ENCODE results near the gene TRA2A. TPM values are rescaled to one million over a fixed set of nuclear protein-coding genes. Genes with fewer than 3 reads are reported as not detected.

The TRA2A gene
- total and polyA plus RNA-seq, 2 donors (not counting 1 experiment from before 2014, with no cell fraction given) = 30.4 to 57.9 TPM

GRCh38 chr7:23538301-23538700 is 6.5 kb upstream of the TRA2A start:
- no peak overlapping the region for H3K9ac ChIP-seq (ENCODE audit: insufficient read depth, low read length)
- no peak overlapping the region for H2AFZ ChIP-seq (ENCODE audit: low read length)
- TF ChIP-seq CTCF (conservative IDR thresholded peaks at IDR 0.05 in 1 of 2, IDR thresholded peaks at IDR 0.05 in 1 of 2; ENCODE audit: low read depth in 1 of 2, low read length in 2 of 2) = no peak
- DNase-seq (ENCODE audit: low read depth in 2 of 2) = no peak
- no peaks in the 10 kb centered on the region for H3K9me3 ChIP-seq (ENCODE audit: control insufficient read depth, insufficient read depth, low read depth, low read length)
- no peaks in the 10 kb centered on the region for H3K79me2 ChIP-seq (ENCODE audit: control insufficient read depth, insufficient read depth, low read length)
- H3K4me2 ChIP-seq (ENCODE audit: extremely low read depth, insufficient read depth, low read length) = no peak overlapping the region
- H3K27me3 ChIP-seq (ENCODE audit: control insufficient read depth, insufficient read depth, low read length) = no peaks in the 10 kb centered on the region
- H3K4me1 ChIP-seq (ENCODE audit: control insufficient read depth, extremely low read depth, insufficient read depth, low read length) = no peaks in the 10 kb centered on the region
- no peak overlapping the region for H3K27ac ChIP-seq (ENCODE audit: insufficient read depth, low read length)
- no peak overlapping the region for H3K4me3 ChIP-seq (replicated peaks in 1 of 4; ENCODE audit: control extremely low read depth in 1 of 4, insufficient read depth in 1 of 4, low read depth in 3 of 4, low read length in 4 of 4)
- H4K20me1 ChIP-seq (ENCODE audit: control insufficient read depth, extremely low read depth, insufficient read depth, low read length) = no peaks in the 10 kb centered on the region
- no peaks in the 10 kb centered on the region for H3K36me3 ChIP-seq (ENCODE audit: control insufficient read depth, insufficient read depth, low read length)

GRCh38 chr7:23533238-23533604 is 1.4 kb upstream of the TRA2A start:
- H3K36me3 ChIP-seq (ENCODE audit: control insufficient read depth, insufficient read depth, low read length) = no peaks in the 10 kb centered on the region
- no peak overlapping the region for H2AFZ ChIP-seq (ENCODE audit: low read length)
- no peak overlapping the region for H3K27ac ChIP-seq (ENCODE audit: insufficient read depth, low read length)

GRCh38 chr7:23532490-23533237 is 883 bp upstream of the TRA2A start:
- no peak for DNase-seq (ENCODE audit: low read depth in 2 of 2)
- Histone ChIP-seq H3K27me3 (ENCODE audit: control insufficient read depth, insufficient read depth, low read length) (no peaks in the 10 kb centered on the region), H3K4me3 (replicated peaks in 1 of 4; ENCODE audit: control extremely low read depth in 1 of 4, insufficient read depth in 1 of 4, low read depth in 3 of 4, low read length in 4 of 4) (peak overlapping the region in 1 of 4 experiments; percentile 89), H3K9me3 (ENCODE audit: control insufficient read depth, insufficient read depth, low read depth, low read length) (no peaks in the 10 kb centered on the region), H3K9ac (ENCODE audit: insufficient read depth, low read length) (no peak overlapping the region), H3K4me1 (ENCODE audit: control insufficient read depth, extremely low read depth, insufficient read depth, low read length) (no peaks in the 10 kb centered on the region), H3K36me3 (ENCODE audit: control insufficient read depth, insufficient read depth, low read length) (no peaks in the 10 kb centered on the region), H3K27ac (ENCODE audit: insufficient read depth, low read length) (peak overlapping the region; percentile 100), H4K20me1 (ENCODE audit: control insufficient read depth, extremely low read depth, insufficient read depth, low read length) (peaks cover 2% of the 10 kb centered on the region), H2AFZ (ENCODE audit: low read length) (peak overlapping the region; percentile 92), H3K79me2 (ENCODE audit: control insufficient read depth, insufficient read depth, low read length) (peaks cover 40% of the 10 kb centered on the region), H3K4me2 (ENCODE audit: extremely low read depth, insufficient read depth, low read length) (no peak overlapping the region)
- TF ChIP-seq EZH2 (IDR thresholded peaks at IDR 0.05; ENCODE audit: low read length, missing control alignments) (no peak), CTCF (conservative IDR thresholded peaks at IDR 0.05 in 1 of 2, IDR thresholded peaks at IDR 0.05 in 1 of 2; ENCODE audit: low read depth in 1 of 2, low read length in 2 of 2) (no peak)

More at GRCh38 chr7:23533238-23533604, 1.4 kb upstream of the TRA2A start:
- H3K4me3 ChIP-seq (replicated peaks in 1 of 4; ENCODE audit: control extremely low read depth in 1 of 4, insufficient read depth in 1 of 4, low read depth in 3 of 4, low read length in 4 of 4) = no peak overlapping the region
- H3K79me2 ChIP-seq (ENCODE audit: control insufficient read depth, insufficient read depth, low read length) = peaks cover 34% of the 10 kb centered on the region
- H3K9me3 ChIP-seq (ENCODE audit: control insufficient read depth, insufficient read depth, low read depth, low read length) = no peaks in the 10 kb centered on the region
- no peak overlapping the region for H3K4me2 ChIP-seq (ENCODE audit: extremely low read depth, insufficient read depth, low read length)
- H4K20me1 ChIP-seq (ENCODE audit: control insufficient read depth, extremely low read depth, insufficient read depth, low read length) = peaks cover 2% of the 10 kb centered on the region
- no peak for TF ChIP-seq EZH2 (IDR thresholded peaks at IDR 0.05; ENCODE audit: low read length, missing control alignments)
- TF ChIP-seq CTCF (conservative IDR thresholded peaks at IDR 0.05 in 1 of 2, IDR thresholded peaks at IDR 0.05 in 1 of 2; ENCODE audit: low read depth in 1 of 2, low read length in 2 of 2) = no peak
- no peaks in the 10 kb centered on the region for H3K27me3 ChIP-seq (ENCODE audit: control insufficient read depth, insufficient read depth, low read length)
- no peaks in the 10 kb centered on the region for H3K4me1 ChIP-seq (ENCODE audit: control insufficient read depth, extremely low read depth, insufficient read depth, low read length)
- H3K9ac ChIP-seq (ENCODE audit: insufficient read depth, low read length) = no peak overlapping the region
- no peak for DNase-seq (ENCODE audit: low read depth in 2 of 2)
